ENCODE results near the gene FOXO4. TPM values are rescaled to one million over a fixed set of nuclear protein-coding genes. Genes with fewer than 3 reads are reported as not detected.
A peak's percentile ranks its signal among the peaks of the same experiment; 100 is the strongest.
"Not testable (repeated sequence)": the region's sequence is repeated elsewhere in the genome, so short reads cannot be mapped to it uniquely, and the experiment has no call there.

FOXO4 gene
- total RNA-seq (10 to 100 TPM in 1 of 2 donors, 1 to 10 TPM in 1; 3.7 to 38.2 TPM), polyA plus RNA-seq (1 to 10 TPM in 1 of 2 donors, under 1 TPM in 1; 0.50 to 4.2 TPM)

GRCh38 chrX:71095555-71095980, at the start of gene FOXO4:
Gene FOXO4, plus strand, starts transcription at chrX:71095851. Its CDS starts 678 bp downstream, at chrX:71096529.
- peak; percentile 22 for TF ChIP-seq YY1 (IDR thresholded peaks at IDR 0.05)
- no peak for TF ChIP-seq JUND (IDR thresholded peaks at IDR 0.05)
- TF ChIP-seq TAF1 (conservative IDR thresholded peaks at IDR 0.05): no peak
- H3K4me3 ChIP-seq (ENCODE audit: low read depth in 1 of 3, low read length in 3 of 3): peak within 1 kb of the TSS; percentile 66 to 81 (median 74)
- no peaks in the 10 kb centered on the region for H3K9me3 ChIP-seq (ENCODE audit: control insufficient read depth in 4 of 4, low read length in 3 of 4)
- H3K27ac ChIP-seq (ENCODE audit: low read depth in 1 of 2, low read length in 2 of 2): peak within 1 kb of the TSS; percentile 31 to 35
- peak; percentile 85 for DNase-seq (ENCODE audit: low spot score)
- no peaks in the 10 kb centered on the region for H3K36me3 ChIP-seq (ENCODE audit: control insufficient read depth in 4 of 4, insufficient read depth in 3 of 4, low read depth in 1 of 4, low read length in 3 of 4)
- no peaks in the 10 kb centered on the region for H3K27me3 ChIP-seq (ENCODE audit: control insufficient read depth in 4 of 4, insufficient read depth in 4 of 4, low read length in 3 of 4)
- H3K9ac ChIP-seq (ENCODE audit: low read depth in 1 of 2, low read length in 2 of 2): peak within 1 kb of the TSS; percentile 30 to 89
- peaks cover 4 to 16% (median 10%) of the 10 kb centered on the region in 4 donors for H3K4me1 ChIP-seq (ENCODE audit: control insufficient read depth in 4 of 4, insufficient read depth in 4 of 4, low read length in 3 of 4)
- under 1% methylated on average over 27 of the region's 29 CpGs for WGBS

GRCh38 chrX:71047891-71048290, 47.8 kb upstream of the FOXO4 start:
- H3K9me3 ChIP-seq (ENCODE audit: control insufficient read depth in 4 of 4, low read length in 3 of 4); H3K4me1 ChIP-seq (ENCODE audit: control insufficient read depth in 4 of 4, insufficient read depth in 4 of 4, low read length in 3 of 4); H3K9ac ChIP-seq (ENCODE audit: low read depth in 1 of 2, low read length in 2 of 2); H3K4me3 ChIP-seq (ENCODE audit: low read depth in 1 of 3, low read length in 3 of 3); H3K27ac ChIP-seq (ENCODE audit: low read depth in 1 of 2, low read length in 2 of 2); DNase-seq (ENCODE audit: low spot score); H3K27me3 ChIP-seq (ENCODE audit: control insufficient read depth in 4 of 4, insufficient read depth in 4 of 4, low read length in 3 of 4); H3K36me3 ChIP-seq (ENCODE audit: control insufficient read depth in 4 of 4, insufficient read depth in 3 of 4, low read depth in 1 of 4, low read length in 3 of 4): not testable (repeated sequence)
- 94% methylated on average over 3 of the region's 8 CpGs for WGBS

GRCh38 chrX:71052721-71053120, 42.9 kb upstream of the FOXO4 start:
- H3K27me3 ChIP-seq (ENCODE audit: control insufficient read depth in 4 of 4, insufficient read depth in 4 of 4, low read length in 3 of 4): no peaks in the 10 kb centered on the region
- H3K27ac ChIP-seq (ENCODE audit: low read depth in 1 of 2, low read length in 2 of 2): no peak overlapping the region
- 61% methylated on average over 7 of the region's 7 CpGs for WGBS
- H3K4me1 ChIP-seq (ENCODE audit: control insufficient read depth in 4 of 4, insufficient read depth in 4 of 4, low read length in 3 of 4): no peaks in the 10 kb centered on the region
- no peaks in the 10 kb centered on the region for H3K36me3 ChIP-seq (ENCODE audit: control insufficient read depth in 4 of 4, insufficient read depth in 3 of 4, low read depth in 1 of 4, low read length in 3 of 4)
- no peak for TF ChIP-seq RXRA (IDR thresholded peaks at IDR 0.05)
- no peak for TF ChIP-seq HNF4A (conservative IDR thresholded peaks at IDR 0.05)
- no peak for TF ChIP-seq GABPA (IDR thresholded peaks at IDR 0.05 in 1 of 2, conservative IDR thresholded peaks at IDR 0.05 in 1 of 2)
- no peak for TF ChIP-seq TAF1 (conservative IDR thresholded peaks at IDR 0.05)
- no peak for TF ChIP-seq EGR1 (IDR thresholded peaks at IDR 0.05; ENCODE audit: low read depth in 2 of 2)
- TF ChIP-seq JUND (IDR thresholded peaks at IDR 0.05): no peak
- no peak for DNase-seq (ENCODE audit: low spot score)
- H3K9ac ChIP-seq (ENCODE audit: low read depth in 1 of 2, low read length in 2 of 2): no peak overlapping the region
- no peak overlapping the region for H3K4me3 ChIP-seq (ENCODE audit: low read depth in 1 of 3, low read length in 3 of 3)
- no peaks in the 10 kb centered on the region for H3K9me3 ChIP-seq (ENCODE audit: control insufficient read depth in 4 of 4, low read length in 3 of 4)

GRCh38 chrX:71053217-71053621, 42.4 kb upstream of the FOXO4 start:
- Histone ChIP-seq H3K9ac (ENCODE audit: low read depth in 1 of 2, low read length in 2 of 2) (no peak overlapping the region), H3K36me3 (ENCODE audit: control insufficient read depth in 4 of 4, insufficient read depth in 3 of 4, low read depth in 1 of 4, low read length in 3 of 4) (no peaks in the 10 kb centered on the region), H3K4me1 (ENCODE audit: control insufficient read depth in 4 of 4, insufficient read depth in 4 of 4, low read length in 3 of 4) (no peaks in the 10 kb centered on the region), H3K4me3 (ENCODE audit: low read depth in 1 of 3, low read length in 3 of 3) (no peak overlapping the region), H3K9me3 (ENCODE audit: control insufficient read depth in 4 of 4, low read length in 3 of 4) (no peaks in the 10 kb centered on the region), H3K27me3 (ENCODE audit: control insufficient read depth in 4 of 4, insufficient read depth in 4 of 4, low read length in 3 of 4) (no peaks in the 10 kb centered on the region), H3K27ac (ENCODE audit: low read depth in 1 of 2, low read length in 2 of 2) (no peak overlapping the region)
- no peak for TF ChIP-seq SP1 (IDR thresholded peaks at IDR 0.05)
- TF ChIP-seq NR2F2 (IDR thresholded peaks at IDR 0.05): no peak
- TF ChIP-seq TAF1 (conservative IDR thresholded peaks at IDR 0.05): no peak
- TF ChIP-seq REST (IDR thresholded peaks at IDR 0.05): no peak
- TF ChIP-seq FOXA2 (IDR thresholded peaks at IDR 0.05): no peak
- no peak for TF ChIP-seq RXRA (IDR thresholded peaks at IDR 0.05)
- TF ChIP-seq MAX (IDR thresholded peaks at IDR 0.05): no peak
- TF ChIP-seq YY1 (IDR thresholded peaks at IDR 0.05): no peak
- no peak for TF ChIP-seq EGR1 (IDR thresholded peaks at IDR 0.05; ENCODE audit: low read depth in 2 of 2)
- no peak for TF ChIP-seq GABPA (IDR thresholded peaks at IDR 0.05 in 1 of 2, conservative IDR thresholded peaks at IDR 0.05 in 1 of 2)
- DNase-seq (ENCODE audit: low spot score): peak; percentile 55
- 62% methylated on average over 18 of the region's 18 CpGs for WGBS
